Activated CD4-positive, alpha-beta memory T cell treated with anti-CD3 and anti-CD28 coated beads, Interleukin-2, amount 10 ng/mL, durations not matched to agents 7 days and 5 days (primary cell): ENCODE measurements around the gene MACROD1. TPM values are rescaled to one million over a fixed set of nuclear protein-coding genes. Genes with fewer than 3 reads are reported as not detected.
"Not testable (repeated sequence)": the region's sequence is repeated elsewhere in the genome, so short reads cannot be mapped to it uniquely, and the experiment has no call there.

ENCODE experiments used
- CTCF ChIA-PET: fragments of 350-600 bp; sonication (Branson Sonifier 250); formaldehyde crosslinking; loops from one replicate; lab custom pipeline; 2021; ENCODE audit warnings: antibody characterized with exemption, inconsistent platforms; lab: Charles Lee
- POLR2A ChIA-PET: fragments of 350-600 bp; sonication (Branson Sonifier 250); formaldehyde crosslinking; loops from one replicate; lab custom pipeline; 2021; ENCODE audit warnings: antibody characterized with exemption; lab: Charles Lee
- DNase-seq: peaks from one replicate; pipeline ENCODE4 v3.0.0-alpha.2; 2020
- H3K27ac Mint-ChIP-seq: one replicate; pipeline ENCODE4 v1.8.0; 2021; ENCODE audit warnings: mild to moderate bottlenecking, mixed read lengths
- H3K27me3 Mint-ChIP-seq: one replicate; pipeline ENCODE4 v1.8.0; 2021; ENCODE audit warnings: mixed read lengths
- H3K36me3 Mint-ChIP-seq: one replicate; pipeline ENCODE4 v1.8.0; 2021; ENCODE audit warnings: low read depth, mixed read lengths
- H3K4me1 Mint-ChIP-seq: one replicate; pipeline ENCODE4 v1.8.0; 2021; ENCODE audit warnings: mixed read lengths
- H3K4me3 Mint-ChIP-seq: one replicate; pipeline ENCODE4 v1.8.0; 2021; ENCODE audit warnings: mild to moderate bottlenecking, mixed read lengths
- H3K9me3 Mint-ChIP-seq: one replicate; pipeline ENCODE4 v1.8.0; 2021; ENCODE audit warnings: mixed read lengths
- total RNA-seq, 2 experiments: library from RNA; stranded (reverse); gene quantifications; one replicate each; pipeline ENCODE4 v1.2.3, GENCODE V29; 2021

MACROD1 gene
- total RNA-seq, 2 experiments from 2014 or later, result 8.8 to 9.1 TPM

GRCh38 chr11:63963895-63964294 lies 202.0 kb downstream of the MACROD1 start:
- H3K27ac Mint-ChIP-seq, H3K36me3 Mint-ChIP-seq, H3K9me3 Mint-ChIP-seq, H3K27me3 Mint-ChIP-seq, CTCF ChIA-PET, H3K4me3 Mint-ChIP-seq, DNase-seq, POLR2A ChIA-PET: not testable (repeated sequence)
- peaks cover 22% of the 10 kb centered on the region for H3K4me1 Mint-ChIP-seq

- CTCF ChIA-PET, result interaction anchor here (1.0 to 2.9 kb wide), 4 partner anchors 10 to 125 kb away, joined by 3 to 13 read pairs (median 4); no protein-coding TSS in a partner anchor
- H3K4me3 Mint-ChIP-seq, result peak overlapping the region; percentile 19
Observed at GRCh38 chr11:63961608-63962412, 204.1 kb downstream of the MACROD1 start.

GRCh38 chr11:63958008-63958407 lies 207.9 kb downstream of the MACROD1 start:
- ChIA-PET POLR2A (no interaction called here), CTCF (interaction anchor here (0.5 to 3.6 kb wide), 3 partner anchors 12 to 475 kb away, joined by 3 to 17 read pairs (median 3); no protein-coding TSS in a partner anchor)
- no peaks in the 10 kb centered on the region for H3K9me3 Mint-ChIP-seq

More at GRCh38 chr11:63961608-63962412, 204.1 kb downstream of the MACROD1 start:
- POLR2A ChIA-PET, result interaction anchor here (1.0 to 2.3 kb wide), 7 partner anchors 9 to 124 kb away, joined by 3 to 12 read pairs (median 7); partner anchors contain the start of genes COX8A, MARK2 and NAA40
- H3K27ac Mint-ChIP-seq, result no peak overlapping the region
- H3K4me1 Mint-ChIP-seq, result peaks cover 26% of the 10 kb centered on the region
- peaks cover 3% of the 10 kb centered on the region for H3K27me3 Mint-ChIP-seq
- peaks cover 5% of the 10 kb centered on the region for H3K36me3 Mint-ChIP-seq
- peak; percentile 67 for DNase-seq
- no peaks in the 10 kb centered on the region for H3K9me3 Mint-ChIP-seq

GRCh38 chr11:63952570-63952969 lies 213.3 kb downstream of the MACROD1 start:
- H3K36me3 Mint-ChIP-seq, result peaks cover 48% of the 10 kb centered on the region
- peak overlapping the region; percentile 73 for H3K27ac Mint-ChIP-seq
- no peak overlapping the region for H3K4me3 Mint-ChIP-seq
- no peaks in the 10 kb centered on the region for H3K9me3 Mint-ChIP-seq
- no peak for DNase-seq
- no peaks in the 10 kb centered on the region for H3K27me3 Mint-ChIP-seq
- H3K4me1 Mint-ChIP-seq, result peaks cover 26% of the 10 kb centered on the region
- POLR2A ChIA-PET, result interaction anchor here (0.8 to 1.6 kb wide), 4 partner anchors 9 to 26 kb away, joined by 3 to 8 read pairs (median 3); no protein-coding TSS in a partner anchor
- CTCF ChIA-PET, result interaction anchor here (0.7 to 6.1 kb wide), 4 partner anchors 9 to 119 kb away, joined by 3 to 59 read pairs (median 3); partner anchors contain the start of genes MARK2 and RCOR2

More at GRCh38 chr11:63958008-63958407, 207.9 kb downstream of the MACROD1 start:
- Mint-ChIP-seq H3K36me3 (peaks cover 34% of the 10 kb centered on the region), H3K4me1 (peaks cover 32% of the 10 kb centered on the region), H3K27ac (no peak overlapping the region), H3K27me3 (no peaks in the 10 kb centered on the region), H3K4me3 (no peak overlapping the region)
- DNase-seq, result no peak

- CTCF ChIA-PET, result interaction anchor here (0.6 to 6.1 kb wide), 7 partner anchors 9 to 119 kb away, joined by 3 to 59 read pairs (median 3); partner anchors contain the start of genes MARK2 and RCOR2
- H3K4me1 Mint-ChIP-seq, result peaks cover 25% of the 10 kb centered on the region
Observed at GRCh38 chr11:63951779-63952536, 214.0 kb downstream of the MACROD1 start.

More at GRCh38 chr11:63951779-63952536, 214.0 kb downstream of the MACROD1 start:
- no peaks in the 10 kb centered on the region for H3K27me3 Mint-ChIP-seq
- DNase-seq, result peak; percentile 72
- H3K9me3 Mint-ChIP-seq, result no peaks in the 10 kb centered on the region
- H3K27ac Mint-ChIP-seq, result peak overlapping the region; percentile 73
- H3K36me3 Mint-ChIP-seq, result peaks cover 48% of the 10 kb centered on the region
- peak overlapping the region; percentile 14 for H3K4me3 Mint-ChIP-seq
- POLR2A ChIA-PET, result interaction anchor here (0.8 to 1.6 kb wide), 4 partner anchors 9 to 27 kb away, joined by 3 to 8 read pairs (median 3); no protein-coding TSS in a partner anchor

Other genes with a start within 250 kb of the MACROD1 start
- gene RCOR2, start 248.9 kb downstream of the MACROD1 start, total RNA-seq, result not detected
- 10 to 100 TPM; 28.9 to 31.1 TPM for gene NAA40, start 227.1 kb downstream of the MACROD1 start, total RNA-seq
- 100 to 1,000 TPM; 506 to 527 TPM for gene COX8A, start 191.5 kb downstream of the MACROD1 start, total RNA-seq
- gene OTUB1, start 179.7 kb downstream of the MACROD1 start, total RNA-seq, result 10 to 100 TPM; 86.8 to 93.6 TPM
- under 1 TPM; 0.05 to 0.23 TPM for gene FLRT1, start 130.2 kb downstream of the MACROD1 start, total RNA-seq
- 100 to 1,000 TPM; 258 to 269 TPM for gene STIP1, start 20.1 kb upstream of the MACROD1 start, total RNA-seq
- 100 to 1,000 TPM; 195 to 199 TPM for gene FERMT3, start 40.6 kb upstream of the MACROD1 start, total RNA-seq
- 10 to 100 TPM; 34.7 to 35.3 TPM for gene TRPT1, start 60.1 kb upstream of the MACROD1 start, total RNA-seq
- 10 to 100 TPM; 84.8 to 90.6 TPM for gene NUDT22, start 60.2 kb upstream of the MACROD1 start, total RNA-seq
- gene DNAJC4, start 64.4 kb upstream of the MACROD1 start, total RNA-seq, result 10 to 100 TPM; 40.8 to 42.0 TPM
- gene VEGFB, start 68.5 kb upstream of the MACROD1 start, total RNA-seq, result 10 to 100 TPM; 49.1 to 58.5 TPM
- 10 to 100 TPM; 26.4 to 27.9 TPM for gene FKBP2, start 75.0 kb upstream of the MACROD1 start, total RNA-seq
- 100 to 1,000 TPM in 1 of 2 experiments, 10 to 100 TPM in 1; 96.9 to 105 TPM for gene PPP1R14B, start 80.8 kb upstream of the MACROD1 start, total RNA-seq
- gene PLCB3, start 85.4 kb upstream of the MACROD1 start, total RNA-seq, result 10 to 100 TPM; 12.5 to 14.0 TPM
- 10 to 100 TPM; 36.5 to 39.2 TPM for gene BAD, start 118.6 kb upstream of the MACROD1 start, total RNA-seq
- gene GPR137, start 119.7 kb upstream of the MACROD1 start, total RNA-seq, result 10 to 100 TPM; 31.4 to 37.9 TPM
- gene KCNK4, start 125.2 kb upstream of the MACROD1 start, total RNA-seq, result under 1 TPM in 1 of 2 experiments, not detected in 1; 0.15 TPM
- gene CATSPERZ, start 134.2 kb upstream of the MACROD1 start, total RNA-seq, result not detected
- 10 to 100 TPM; 38.5 to 42.2 TPM for gene ESRRA, start 139.4 kb upstream of the MACROD1 start, total RNA-seq
- gene TRMT112, start 151.4 kb upstream of the MACROD1 start, total RNA-seq, result 100 to 1,000 TPM; 137 to 145 TPM
- gene PRDX5, start 152.0 kb upstream of the MACROD1 start, total RNA-seq, result 100 to 1,000 TPM; 137 to 139 TPM
- 100 to 1,000 TPM in 1 of 2 experiments, 10 to 100 TPM in 1; 99.1 to 106 TPM for gene CCDC88B, start 174.1 kb upstream of the MACROD1 start, total RNA-seq
- gene RPS6KA4, start 193.0 kb upstream of the MACROD1 start, total RNA-seq, result 10 to 100 TPM; 40.2 to 43.5 TPM